Measurements from ENCODE around the gene CZIB. TPM values are rescaled to one million over a fixed set of nuclear protein-coding genes. Genes with fewer than 3 reads are reported as not detected.
"Not testable (repeated sequence)": the region's sequence is repeated elsewhere in the genome, so short reads cannot be mapped to it uniquely, and the experiment has no call there.

CZIB gene
- total RNA-seq, 1 experiment from 2014 or later: 67.0 TPM

DNA sequence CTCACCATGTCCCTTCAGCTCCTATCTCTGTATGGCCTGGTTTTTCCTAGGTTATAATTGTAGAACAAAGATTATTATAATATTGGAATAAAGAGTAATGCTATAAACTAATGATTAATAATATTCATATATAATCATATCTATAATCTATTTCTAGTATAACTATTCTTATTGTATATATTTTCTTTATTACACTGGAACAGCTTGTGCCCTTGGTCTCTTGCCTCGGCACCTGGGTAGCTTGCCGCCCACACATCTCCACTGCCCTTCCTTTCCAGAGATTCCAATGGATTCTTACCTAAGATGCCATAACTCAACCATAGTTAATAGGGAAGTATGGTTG is 34.5 kb downstream of the CZIB start:
- H2BK15ac ChIP-seq (ENCODE audit: low read depth, low read length); DNase-seq; H3K36me3 Mint-ChIP-seq (ENCODE audit: insufficient read depth in 1 of 3, low read depth in 3 of 3); H3K4me2 ChIP-seq (ENCODE audit: insufficient read depth, insufficient read length, low read length); H4K8ac ChIP-seq (replicated peaks; ENCODE audit: insufficient read length, low read depth, low read length); H2BK120ac ChIP-seq (ENCODE audit: low read depth, low read length, poor library complexity, severe bottlenecking); H3K4me1 ChIP-seq (ENCODE audit: insufficient read depth, low read length); H3K56ac ChIP-seq (ENCODE audit: insufficient read length, low read depth, low read length); H3T11ph ChIP-seq (ENCODE audit: low read length); H3K9me3 Mint-ChIP-seq; H3K4me3 Mint-ChIP-seq; H3K23me2 ChIP-seq (ENCODE audit: insufficient read length, low read depth, low read length, poor library complexity, severe bottlenecking); H3K27me3 ChIP-seq (ENCODE audit: insufficient read depth, low read length); H3K9me3 ChIP-seq (ENCODE audit: control insufficient read depth, low read depth, low read length); H3K27ac Mint-ChIP-seq; H4K20me1 ChIP-seq (ENCODE audit: control insufficient read depth, insufficient read depth, insufficient read length); H3K14ac ChIP-seq (ENCODE audit: insufficient read depth, low read length); H3K4ac ChIP-seq (ENCODE audit: low read depth, low read length); H3K27ac ChIP-seq (ENCODE audit: insufficient read length, low read depth, low read length); H2BK5ac ChIP-seq (ENCODE audit: insufficient read length, low read length); H3K23ac ChIP-seq (ENCODE audit: insufficient read length, low read depth, low read length); H2AFZ ChIP-seq (ENCODE audit: low read length); H3K27me3 Mint-ChIP-seq (ENCODE audit: low read depth); H3K18ac ChIP-seq (ENCODE audit: insufficient read length, low read depth, low read length); H2BK20ac ChIP-seq (ENCODE audit: low read depth, low read length, poor library complexity, severe bottlenecking); H3K79me1 ChIP-seq (ENCODE audit: insufficient read depth, low read depth, low read length, poor library complexity, severe bottlenecking); H2AK5ac ChIP-seq (ENCODE audit: insufficient read length, low read length); H4K5ac ChIP-seq (ENCODE audit: insufficient read length, low read depth, low read length); H3K79me2 ChIP-seq (ENCODE audit: insufficient read depth, low read length); H4K91ac ChIP-seq (ENCODE audit: insufficient read length, low read depth, low read length); H3K9ac ChIP-seq (ENCODE audit: extremely low read depth, insufficient read length, low read length); H2BK12ac ChIP-seq (ENCODE audit: insufficient read length, low read depth, low read length): not testable (repeated sequence)
- WGBS (ENCODE audit: extremely low coverage, insufficient read length, low lambda C conversion rate): no CpG with 5 or more reads among the region's 2 CpGs
- TF ChIP-seq, protein P1, sequence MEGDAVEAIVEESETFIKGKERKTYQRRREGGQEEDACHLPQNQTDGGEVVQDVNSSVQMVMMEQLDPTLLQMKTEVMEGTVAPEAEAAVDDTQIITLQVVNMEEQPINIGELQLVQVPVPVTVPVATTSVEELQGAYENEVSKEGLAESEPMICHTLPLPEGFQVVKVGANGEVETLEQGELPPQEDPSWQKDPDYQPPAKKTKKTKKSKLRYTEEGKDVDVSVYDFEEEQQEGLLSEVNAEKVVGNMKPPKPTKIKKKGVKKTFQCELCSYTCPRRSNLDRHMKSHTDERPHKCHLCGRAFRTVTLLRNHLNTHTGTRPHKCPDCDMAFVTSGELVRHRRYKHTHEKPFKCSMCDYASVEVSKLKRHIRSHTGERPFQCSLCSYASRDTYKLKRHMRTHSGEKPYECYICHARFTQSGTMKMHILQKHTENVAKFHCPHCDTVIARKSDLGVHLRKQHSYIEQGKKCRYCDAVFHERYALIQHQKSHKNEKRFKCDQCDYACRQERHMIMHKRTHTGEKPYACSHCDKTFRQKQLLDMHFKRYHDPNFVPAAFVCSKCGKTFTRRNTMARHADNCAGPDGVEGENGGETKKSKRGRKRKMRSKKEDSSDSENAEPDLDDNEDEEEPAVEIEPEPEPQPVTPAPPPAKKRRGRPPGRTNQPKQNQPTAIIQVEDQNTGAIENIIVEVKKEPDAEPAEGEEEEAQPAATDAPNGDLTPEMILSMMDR (conservative IDR thresholded peaks at IDR 0.05): peak; percentile 2; the same call in 2 of the 3 replicates
- peaks cover 9 to 14% of the 10 kb centered on the region in 2 experiments for H3K4me1 Mint-ChIP-seq
